GM18520 (cell line): ENCODE data around the gene TFPT.

ENCODE experiments used
- ATAC-seq: cut with Tn5 transposase; IDR thresholded peaks from one replicate; pipeline ENCODE4 v1.9.1; 2021; ENCODE audit not compliant: unreplicated experiment

The TFPT gene, protein sequence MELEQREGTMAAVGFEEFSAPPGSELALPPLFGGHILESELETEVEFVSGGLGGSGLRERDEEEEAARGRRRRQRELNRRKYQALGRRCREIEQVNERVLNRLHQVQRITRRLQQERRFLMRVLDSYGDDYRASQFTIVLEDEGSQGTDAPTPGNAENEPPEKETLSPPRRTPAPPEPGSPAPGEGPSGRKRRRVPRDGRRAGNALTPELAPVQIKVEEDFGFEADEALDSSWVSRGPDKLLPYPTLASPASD

DNA sequence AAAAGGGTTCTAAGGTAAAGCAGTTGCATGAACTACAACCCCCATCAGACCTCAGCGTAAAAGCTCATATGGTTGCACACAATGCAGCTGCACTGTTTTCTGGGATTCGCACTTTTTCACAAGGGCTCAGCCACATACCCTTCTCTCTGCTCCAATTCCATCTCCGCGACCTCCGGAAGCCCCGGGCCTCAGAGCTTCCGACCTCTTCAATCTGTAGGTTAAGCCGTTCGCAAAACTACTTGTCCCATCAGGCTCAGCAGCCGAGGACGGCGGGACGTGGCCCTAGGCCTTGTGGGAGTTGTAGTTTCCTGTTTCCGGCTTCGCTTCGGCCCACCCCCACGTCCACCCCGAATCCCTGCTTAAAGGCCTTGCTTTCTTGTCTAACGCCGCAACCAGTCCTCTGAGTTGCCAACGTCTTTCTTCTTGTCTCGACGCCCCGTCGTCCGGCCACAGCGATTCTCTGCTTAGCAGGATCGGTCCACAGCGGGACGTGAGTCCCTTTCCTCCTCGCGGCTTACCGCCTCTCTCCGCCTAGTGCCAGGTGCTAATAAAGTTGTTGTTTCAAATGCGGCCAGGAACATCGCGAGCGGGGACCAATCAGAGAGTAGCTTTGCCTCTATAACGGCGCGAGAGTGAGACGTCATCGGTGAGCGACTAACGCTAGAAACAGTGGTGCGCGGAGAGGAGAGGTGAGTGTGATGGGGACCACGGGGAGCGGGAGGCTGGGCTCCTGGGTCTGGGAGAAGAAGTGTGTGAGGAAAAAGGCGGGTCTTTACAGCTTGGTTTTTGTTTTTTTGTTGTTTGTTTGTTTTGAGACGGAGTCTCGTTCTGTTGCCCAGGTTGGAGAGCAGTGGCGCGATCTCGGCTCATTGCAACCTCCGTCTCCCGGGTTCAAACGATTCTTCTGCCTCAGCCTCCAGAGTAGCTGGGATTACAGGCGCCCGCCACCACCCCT, at the start of gene TFPT, which contains the start of gene PRPF31:
TFPT (minus strand) TSS at position 549 of the 955 bp plus-strand sequence; CDS start at position 161, 388 bp downstream.
PRPF31 (plus strand) TSS at position 646 of the 955 bp plus-strand sequence. CDS start 2,525 bp downstream, outside the sequence.
- peak; percentile 83 for ATAC-seq

DNA sequence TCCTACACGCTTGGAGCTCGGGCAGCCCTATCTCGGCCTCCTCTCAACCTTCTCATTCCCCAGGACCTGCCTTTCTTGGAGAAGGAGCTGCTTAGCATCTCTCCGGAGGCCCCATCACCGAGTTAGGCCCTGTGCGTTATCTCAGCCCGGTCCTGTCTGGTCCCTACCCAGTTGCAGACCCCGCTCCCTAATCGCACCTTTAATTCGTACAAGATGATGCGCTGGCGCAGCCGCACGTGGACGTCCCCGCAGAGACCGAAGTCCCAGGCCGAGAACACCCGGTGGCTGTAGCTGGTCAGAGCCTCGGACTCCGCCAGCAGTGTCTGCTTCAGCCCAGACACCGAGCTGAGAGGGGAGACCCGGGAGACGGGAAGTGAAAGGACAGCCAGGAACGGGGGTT, 49.8 kb upstream of the TFPT start:
- ATAC-seq: no peak

DNA sequence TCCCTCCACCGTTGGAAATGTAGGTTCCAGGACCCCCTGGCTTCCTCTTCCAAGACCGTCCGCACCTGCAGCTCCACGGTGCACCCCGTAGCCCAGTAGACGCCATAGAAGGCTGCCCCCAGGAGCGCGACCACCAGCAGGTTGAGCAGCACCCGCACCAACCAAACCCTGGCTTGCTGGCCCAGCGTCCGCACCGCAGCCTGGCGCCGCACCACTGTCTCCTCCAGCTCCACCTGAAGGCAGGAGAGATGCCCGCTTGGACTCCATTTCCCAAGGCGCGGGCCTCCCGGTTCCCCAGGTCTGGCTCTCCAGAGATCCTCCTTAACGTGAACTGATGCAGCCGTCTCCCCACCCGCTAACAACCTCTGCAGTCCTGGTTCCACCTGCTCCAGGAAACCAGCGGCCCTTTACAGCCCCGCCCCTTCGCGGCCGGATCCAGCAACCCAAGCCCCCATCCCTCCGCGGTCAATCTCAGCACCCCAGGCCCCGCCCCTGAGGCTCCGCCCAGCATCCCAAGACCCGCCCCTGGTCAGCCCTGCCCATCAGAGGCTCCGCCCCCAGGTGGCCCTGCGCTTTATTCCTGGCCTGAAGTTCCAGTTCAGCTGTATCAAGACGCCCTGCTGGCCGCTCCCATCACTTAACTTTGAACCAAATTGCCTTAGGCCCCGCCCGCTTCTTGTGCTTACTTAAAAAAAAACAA, 49.1 kb upstream of the TFPT start:
- ATAC-seq: no peak

DNA sequence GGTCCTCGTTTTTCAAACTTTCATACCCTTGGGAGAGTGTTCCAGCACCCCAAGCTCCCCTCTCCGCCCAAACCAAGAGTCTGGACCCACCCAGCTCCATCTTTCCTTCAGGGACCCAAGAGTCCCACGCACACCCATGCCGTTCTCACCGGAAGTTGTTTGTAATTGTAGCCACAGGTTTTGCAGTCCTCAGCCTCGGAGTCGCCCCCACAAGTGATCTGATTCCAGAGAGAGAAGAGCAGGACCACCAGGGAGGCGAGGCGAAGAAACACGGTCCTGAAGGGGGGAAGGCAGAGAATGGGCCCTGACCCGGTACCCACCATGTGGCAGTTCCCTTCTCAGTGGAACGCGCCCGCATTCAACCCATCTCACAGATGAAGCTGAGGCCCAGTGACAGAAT, 47.4 kb upstream of the TFPT start:
- no peak for ATAC-seq

DNA sequence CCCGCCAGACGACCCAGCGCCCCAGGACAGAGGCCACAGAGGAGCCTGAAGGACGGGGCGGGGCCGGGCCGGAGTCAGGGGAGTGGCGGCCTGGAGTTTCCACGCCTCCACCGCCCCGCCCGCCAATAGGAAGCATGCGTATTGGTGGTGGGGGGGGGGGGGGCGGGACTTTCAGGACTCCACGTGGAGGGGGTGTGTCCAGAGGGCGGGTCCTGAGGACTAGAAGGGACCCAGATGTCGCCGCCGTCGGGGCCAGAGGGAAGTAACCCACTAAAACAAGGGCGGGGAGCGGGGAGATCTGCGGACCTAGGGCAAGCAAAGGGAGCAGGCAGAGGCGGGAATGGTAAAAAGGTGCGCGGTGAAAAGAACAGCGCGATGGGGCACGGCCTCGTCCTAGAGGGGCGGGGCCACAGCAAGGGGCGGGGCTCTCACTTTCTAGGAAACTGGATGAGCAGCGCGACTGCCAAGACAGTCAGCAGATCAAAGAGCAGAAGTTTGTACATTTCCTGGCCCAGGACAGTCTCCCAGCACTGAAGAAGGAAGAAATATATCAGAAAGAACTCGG, 46.9 kb upstream of the TFPT start:
- ATAC-seq: no peak

DNA sequence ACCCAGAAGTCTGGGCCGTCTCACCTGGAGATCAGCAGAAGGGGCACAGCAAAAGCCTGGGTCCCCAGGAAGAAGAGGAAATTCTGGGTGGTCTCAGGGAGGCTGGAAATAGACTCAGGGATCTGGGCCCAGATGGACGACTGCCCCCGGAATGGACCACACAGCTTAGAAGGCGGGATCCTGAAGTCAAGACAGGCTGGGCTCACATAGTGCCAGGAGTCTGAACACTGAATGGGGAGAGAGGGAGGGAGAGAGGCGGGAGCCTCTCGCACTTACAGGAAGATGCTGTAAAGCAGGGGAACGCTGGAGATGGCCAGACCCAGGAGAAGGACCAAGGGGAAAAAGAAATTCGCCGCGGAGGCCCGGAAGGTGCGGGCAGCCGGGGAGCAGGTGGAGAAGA, 45.4 kb upstream of the TFPT start:
- no peak for ATAC-seq

DNA sequence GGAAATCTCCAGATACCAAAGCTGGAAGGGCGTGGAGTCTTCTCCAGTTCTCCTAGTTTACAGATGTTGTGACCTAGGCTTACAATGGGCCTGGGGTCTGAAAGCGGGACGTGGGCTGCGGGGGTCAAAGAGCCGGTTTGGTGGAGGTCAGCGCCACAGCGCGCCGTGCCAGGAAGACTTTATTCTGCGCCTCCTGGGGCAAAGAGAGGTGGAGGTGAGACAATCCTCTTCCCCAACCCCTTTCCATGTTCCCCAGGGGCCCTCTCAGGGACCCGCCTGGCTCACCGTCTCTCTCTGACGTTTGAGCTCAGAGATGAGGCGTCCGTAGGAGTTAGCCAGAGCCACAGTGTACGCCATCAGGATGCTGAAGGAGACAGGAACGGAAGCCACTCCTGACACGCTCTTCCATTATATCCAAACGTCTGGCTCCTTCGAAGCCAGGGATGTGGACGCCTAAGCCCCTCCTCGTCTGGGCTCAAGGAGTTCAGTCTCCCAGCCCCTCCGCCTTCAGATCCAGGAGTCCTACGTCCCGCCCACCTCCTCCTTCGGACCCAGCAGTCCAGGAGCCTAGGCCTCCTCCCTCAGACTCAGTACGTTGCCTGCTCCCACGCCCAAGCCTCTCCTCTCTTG, 44.8 kb upstream of the TFPT start:
- no peak for ATAC-seq

DNA sequence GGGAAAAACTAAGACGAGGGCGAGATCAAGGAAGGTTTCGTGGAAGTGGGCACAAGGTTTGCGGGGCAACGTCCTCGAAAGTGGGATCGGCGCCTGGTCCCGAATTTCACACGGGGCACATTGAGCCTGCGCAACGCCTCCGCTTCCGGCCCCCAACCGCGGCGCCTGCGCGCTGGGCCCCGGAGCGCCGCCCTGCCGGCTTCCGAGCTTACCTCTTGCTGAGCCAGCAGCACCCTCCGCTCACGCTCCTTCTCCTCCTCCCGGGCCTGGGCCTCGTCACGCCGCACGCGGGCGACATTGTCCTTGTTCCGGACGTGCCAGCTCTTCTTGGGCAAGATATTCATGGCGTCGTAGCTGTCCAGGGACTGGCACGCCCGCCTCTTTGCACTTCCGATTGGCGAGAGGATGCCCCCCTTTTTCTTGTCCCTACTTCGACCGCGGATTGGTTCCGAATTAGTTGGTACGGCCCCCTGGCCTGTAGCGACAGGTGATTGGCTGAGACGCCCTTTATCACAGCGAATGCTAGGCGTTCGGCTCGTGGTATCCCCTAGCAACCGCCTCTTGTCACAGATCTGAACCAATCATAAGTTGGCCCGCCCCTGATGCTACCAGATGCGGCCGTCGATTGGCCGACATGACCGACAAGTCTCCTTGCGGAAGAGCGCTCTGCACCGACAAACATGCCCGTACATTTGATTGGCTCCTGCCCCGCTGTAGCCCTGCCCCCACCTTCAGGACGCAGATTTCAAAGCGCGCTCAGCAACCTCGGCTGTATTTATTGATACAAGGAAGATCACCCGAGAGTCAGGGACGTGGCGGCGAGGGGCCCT, 44.1 kb upstream of the TFPT start, which contains the start of gene LENG1:
LENG1 (minus strand) TSS at position 370 of the 830 bp plus-strand sequence; CDS start at position 344, 26 bp downstream.
- peak; percentile 89 for ATAC-seq

DNA sequence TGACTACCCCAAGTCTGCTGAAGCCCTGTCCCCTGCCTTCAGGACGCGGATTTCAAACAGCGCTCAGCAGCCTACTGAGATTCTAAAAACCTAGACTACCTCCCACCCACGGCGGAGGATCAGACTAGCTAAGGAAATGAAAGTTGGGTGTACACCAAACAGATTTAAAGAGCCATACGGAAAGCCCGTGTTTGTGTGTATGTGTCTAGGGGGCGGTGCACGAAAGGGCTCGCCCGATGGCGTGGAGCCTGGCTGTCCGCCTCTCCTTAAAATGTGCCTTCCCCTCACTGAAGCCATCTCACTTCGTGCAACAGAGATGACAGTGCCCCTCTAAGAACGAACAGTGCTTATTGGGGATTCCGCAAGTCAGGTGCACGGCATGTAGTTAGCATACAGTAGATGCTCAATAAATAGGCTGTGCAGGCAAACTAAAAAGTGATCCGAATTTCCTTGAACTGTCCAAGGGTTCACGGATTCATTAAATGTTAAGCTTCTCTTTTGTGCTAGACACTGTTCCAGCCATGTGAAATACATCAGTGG, 43.4 kb upstream of the TFPT start:
- ATAC-seq: no peak

DNA sequence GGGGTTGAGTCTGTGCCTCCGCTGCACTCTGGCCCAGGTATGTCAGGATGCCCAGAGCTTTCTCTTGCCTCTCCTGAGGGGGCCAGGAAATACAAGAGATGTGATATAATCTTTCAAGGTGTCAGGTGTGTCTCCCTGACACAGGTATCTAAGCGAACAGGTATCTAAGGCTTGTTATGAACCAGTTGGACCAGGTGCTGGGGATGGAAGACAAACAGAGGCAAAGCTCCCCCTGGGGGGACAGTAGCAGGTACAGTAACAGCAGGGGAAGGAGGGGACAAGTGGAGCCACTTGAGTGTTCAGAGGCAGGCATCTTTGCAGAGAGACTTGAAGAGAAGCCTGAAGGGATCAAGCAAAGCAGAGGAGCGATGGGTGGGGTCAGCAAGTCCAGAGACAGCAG, 41.5 kb upstream of the TFPT start:
- ATAC-seq: no peak

DNA sequence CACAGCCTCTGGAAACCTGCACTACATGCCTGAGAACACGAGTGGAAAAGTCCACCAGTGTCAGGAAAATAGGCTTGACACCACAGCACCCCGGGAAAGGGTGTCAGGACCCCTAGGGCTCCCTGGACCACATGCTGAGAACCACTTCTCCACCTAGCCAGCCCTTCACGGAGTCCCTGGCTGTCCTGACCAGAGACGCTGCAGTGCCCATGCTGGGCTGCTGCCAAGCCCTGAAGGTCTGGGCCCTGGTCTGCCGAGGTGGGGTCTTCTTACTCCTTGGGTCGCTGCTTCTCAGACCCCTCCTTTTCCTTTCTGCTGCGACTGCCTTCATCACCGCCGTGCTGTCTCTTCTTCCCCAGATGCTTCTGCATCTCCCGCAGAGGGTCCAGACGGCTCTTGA, 41.0 kb upstream of the TFPT start:
- ATAC-seq: no peak

DNA sequence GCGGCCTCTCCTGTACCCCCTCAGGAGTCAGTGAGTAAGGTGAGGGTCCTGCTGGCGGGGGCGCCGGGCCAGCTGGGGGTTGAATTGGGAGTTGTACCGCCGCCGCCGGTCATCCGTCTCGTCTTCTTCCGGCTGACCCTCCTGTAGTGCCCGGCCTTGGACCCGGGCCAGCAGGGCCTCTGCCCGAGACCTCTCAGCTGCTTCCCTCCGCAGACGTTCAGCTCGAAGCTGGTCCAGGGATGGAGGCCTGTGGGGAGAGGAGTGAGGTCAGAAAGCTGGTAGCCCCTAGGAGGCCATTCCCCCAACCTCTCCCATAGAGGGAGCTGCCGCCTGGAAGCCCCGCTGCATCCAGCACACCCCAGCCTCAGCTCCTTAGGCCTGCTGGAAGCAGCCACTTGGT, 40.2 kb upstream of the TFPT start:
- no peak for ATAC-seq

DNA sequence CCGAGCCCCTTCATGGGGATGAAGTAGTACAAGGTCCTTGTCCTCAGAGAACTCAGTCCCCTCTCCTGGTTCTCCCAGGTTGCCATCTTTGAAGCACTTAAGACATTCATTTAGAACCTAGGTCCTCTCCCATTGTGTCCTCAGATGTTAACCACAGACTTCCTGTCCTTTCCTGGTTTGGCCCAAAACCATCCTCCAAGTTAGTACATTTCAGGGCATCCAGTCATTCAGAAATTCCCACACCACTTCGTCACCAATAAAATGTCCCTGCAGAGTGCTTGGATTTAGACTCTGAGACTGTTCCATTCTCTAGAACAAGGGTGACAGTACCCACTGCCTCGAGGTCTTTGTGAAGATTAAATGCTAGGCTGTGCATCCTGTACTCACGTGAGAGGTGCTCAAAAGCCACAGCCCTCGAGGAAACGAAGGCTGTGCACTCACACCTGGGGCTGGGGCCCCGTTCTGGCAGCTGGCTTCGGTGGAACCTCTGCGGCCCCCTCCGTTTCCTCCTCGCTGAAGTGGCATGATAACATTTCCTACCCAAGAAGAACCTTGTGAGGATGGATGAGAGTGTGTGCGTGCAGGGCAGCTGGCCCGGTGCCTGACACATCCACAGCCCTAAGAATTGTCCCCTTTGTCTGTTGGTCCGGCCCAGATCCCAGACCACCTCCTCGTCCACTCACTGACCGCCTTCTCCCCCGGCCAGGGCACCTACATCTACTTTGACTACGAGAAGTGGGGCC, 39.3 kb upstream of the TFPT start:
- no peak for ATAC-seq

DNA sequence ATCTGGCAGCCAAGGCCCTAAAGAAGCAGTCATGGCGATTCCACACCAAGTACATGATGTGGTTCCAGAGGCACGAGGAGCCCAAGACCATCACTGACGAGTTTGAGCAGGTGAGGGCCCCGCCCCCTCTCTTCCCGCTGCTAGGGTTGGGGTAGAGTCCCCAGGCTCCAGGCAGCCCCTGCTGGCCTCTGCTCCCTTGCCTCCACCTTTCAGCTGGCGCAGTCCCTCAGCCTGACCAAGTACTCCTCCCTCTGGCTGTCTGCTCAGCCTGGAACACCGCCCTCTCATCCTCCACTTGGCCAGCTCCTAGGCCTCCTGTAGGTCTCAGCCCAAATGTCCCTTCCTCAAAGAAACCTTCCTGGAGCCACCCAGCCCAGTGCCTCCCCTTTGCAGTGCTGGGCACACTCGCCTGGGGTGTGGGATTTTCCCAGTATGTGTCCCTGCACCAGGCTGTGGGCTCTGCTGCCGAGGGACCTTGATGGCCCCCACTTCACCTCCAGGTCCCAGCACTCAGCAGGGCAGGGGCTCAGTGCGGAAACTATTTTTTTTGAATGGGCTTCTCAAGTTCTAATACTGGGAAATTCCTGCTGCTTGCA, 38.4 kb upstream of the TFPT start:
- ATAC-seq: no peak

DNA sequence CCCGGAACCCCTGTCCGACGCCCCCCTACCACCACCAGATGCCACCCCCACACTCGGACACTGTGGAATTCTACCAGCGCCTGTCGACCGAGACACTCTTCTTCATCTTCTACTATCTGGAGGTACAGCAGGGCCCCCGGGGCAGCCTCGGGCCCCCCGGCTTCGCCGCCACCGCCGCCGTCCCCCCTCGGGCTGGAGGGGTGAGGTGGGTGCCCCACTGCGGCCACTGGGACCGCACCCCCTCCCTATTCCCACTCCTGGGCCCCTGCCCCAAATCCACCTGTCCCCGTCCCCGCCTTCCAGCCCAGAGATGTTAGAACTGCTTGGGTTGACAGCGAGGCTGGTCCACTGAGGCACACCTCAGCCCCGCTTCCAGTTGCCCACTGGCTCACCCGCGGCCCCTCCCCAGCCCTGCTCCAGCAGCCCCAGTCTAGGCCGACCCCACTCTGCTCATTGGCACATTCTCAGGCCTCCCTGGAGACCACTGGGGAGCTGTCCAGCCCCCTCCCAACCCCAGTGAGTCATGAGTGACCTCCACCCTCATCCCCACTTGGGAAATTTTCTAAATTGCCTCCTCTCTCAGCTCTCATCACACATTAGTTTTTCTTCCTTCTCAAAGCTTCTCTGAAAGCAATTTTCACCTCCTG, 37.5 kb upstream of the TFPT start:
- no peak for ATAC-seq

DNA sequence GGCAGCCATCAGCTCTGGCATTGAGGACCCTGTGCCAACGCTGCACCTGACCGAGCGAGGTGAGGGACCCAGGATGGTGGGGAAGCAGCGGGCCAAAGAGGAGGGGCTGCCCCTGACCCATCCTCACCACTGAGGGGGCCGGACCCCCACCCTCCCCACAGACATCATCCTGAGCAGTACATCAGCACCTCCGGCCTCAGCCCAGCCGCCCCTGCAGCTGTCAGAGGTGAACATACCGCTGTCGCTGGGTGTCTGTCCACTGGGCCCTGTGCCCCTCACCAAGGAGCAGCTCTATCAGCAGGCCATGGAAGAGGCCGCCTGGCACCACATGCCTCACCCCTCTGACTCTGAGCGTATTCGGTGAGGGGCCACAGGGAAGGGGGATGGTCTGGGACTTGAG, 36.8 kb upstream of the TFPT start:
- no peak for ATAC-seq

DNA sequence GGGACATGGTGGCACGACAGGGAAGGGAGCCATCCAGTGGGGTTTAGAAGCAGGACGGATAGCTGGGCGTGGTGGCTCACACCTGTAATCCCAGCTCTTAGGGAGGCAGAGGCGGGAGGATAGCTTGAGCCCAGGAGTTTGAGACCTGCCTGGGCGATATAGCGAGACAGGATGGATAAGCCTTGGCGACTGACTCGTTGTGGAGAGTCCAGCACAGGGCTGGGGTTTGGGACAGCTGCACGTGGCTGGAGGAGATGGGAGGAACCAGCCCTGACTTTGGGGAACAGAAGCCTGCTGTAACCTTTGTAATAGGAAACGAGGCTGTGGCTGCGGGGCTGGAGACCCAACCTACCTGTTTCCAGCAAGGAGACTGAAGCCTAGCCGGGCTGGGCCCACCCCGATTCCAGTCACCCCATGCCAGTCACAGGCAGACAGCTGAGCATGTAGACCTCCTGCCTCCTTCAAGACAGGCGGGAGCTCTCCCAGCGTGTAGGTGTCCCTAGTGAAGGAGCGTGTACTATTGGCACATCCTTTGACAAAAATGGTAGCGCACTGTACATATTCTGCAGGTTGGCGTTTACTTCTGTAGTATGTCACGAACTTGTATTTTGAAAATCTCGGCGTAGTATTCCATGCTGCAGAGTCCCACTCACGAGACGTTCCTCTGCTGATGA, 36.0 kb upstream of the TFPT start:
- no peak for ATAC-seq
